Loucy (cell line): Measurements from ENCODE around the gene CORO2A.

Experiments
- H2AFZ ChIP-seq: fragments of 200-600 bp; sonication (generic); 2 replicates; pipeline ENCODE4 v1.6.0; 2016; ENCODE audit warnings: antibody characterized with exemption, mild to moderate bottlenecking, low read length, moderate library complexity
- H3F3A ChIP-seq: fragments of 200-600 bp; 2 replicates; pipeline ENCODE4 v1.6.0; 2016; ENCODE audit warnings: antibody characterized with exemption, low read depth, mild to moderate bottlenecking
- H3K27me3 ChIP-seq: fragments of 200-600 bp; sonication (generic); 2 replicates; pipeline ENCODE4 v1.6.1; 2014; ENCODE audit warnings: low read length, mild to moderate bottlenecking; ENCODE audit not compliant: insufficient read depth, poor library complexity, severe bottlenecking
- H3K36me3 ChIP-seq: fragments of 200-600 bp; sonication (generic); 2 replicates; pipeline ENCODE4 v1.6.1; 2016; ENCODE audit warnings: low read length; ENCODE audit not compliant: insufficient read depth
- H3K4me1 ChIP-seq: fragments of 200-600 bp; sonication (generic); 2 replicates; pipeline ENCODE4 v1.5.1; 2014; ENCODE audit warnings: low read length, mild to moderate bottlenecking; ENCODE audit not compliant: insufficient read depth, poor library complexity, severe bottlenecking
- H3K4me2 ChIP-seq: fragments of 200-600 bp; sonication (generic); 2 replicates; pipeline ENCODE4 v1.6.0; 2014; ENCODE audit warnings: antibody characterized with exemption, low read length, low read depth, mild to moderate bottlenecking; ENCODE audit not compliant: poor library complexity, severe bottlenecking
- H3K4me3 ChIP-seq: fragments of 200-600 bp; sonication (generic); 2 replicates; pipeline ENCODE4 v1.5.1; 2014; ENCODE audit warnings: low read length, mild to moderate bottlenecking, mixed read lengths; ENCODE audit not compliant: poor library complexity, severe bottlenecking
- H3K79me2 ChIP-seq: fragments of 200-600 bp; sonication (generic); 2 replicates; pipeline ENCODE4 v1.6.1; 2014; ENCODE audit warnings: low read length; ENCODE audit not compliant: insufficient read depth
- H3K9ac ChIP-seq: fragments of 200-600 bp; sonication (generic); 2 replicates; pipeline ENCODE4 v1.6.0; 2014; ENCODE audit warnings: mild to moderate bottlenecking, low read depth, low read length, moderate library complexity; ENCODE audit not compliant: poor library complexity, severe bottlenecking
- H3K9me2 ChIP-seq: fragments of 200-600 bp; sonication (generic); replicated peaks from 2 replicates; pipeline ENCODE4 v1.6.1; 2016; ENCODE audit warnings: low read depth, low read length, mixed read lengths
- H3K9me3 ChIP-seq: fragments of 200-600 bp; sonication (generic); 2 replicates; pipeline ENCODE4 v1.6.1; 2014; ENCODE audit warnings: mild to moderate bottlenecking, antibody characterized with exemption, low read length, low read depth; ENCODE audit not compliant: insufficient read depth
- H4K20me1 ChIP-seq: fragments of 200-600 bp; sonication (generic); 2 replicates; pipeline ENCODE4 v1.6.0; 2014; ENCODE audit warnings: antibody characterized with exemption, low read length, mild to moderate bottlenecking; ENCODE audit not compliant: insufficient read depth, poor library complexity, severe bottlenecking
- CTCF ChIP-seq: fragments of 200-600 bp; sonication (generic); conservative IDR thresholded peaks from 2 replicates; pipeline ENCODE4 v1.5.1; 2014; ENCODE audit warnings: mild to moderate bottlenecking, antibody characterized with exemption, low read length
- EZH2phosphoT487 ChIP-seq: fragments of 200-600 bp; IDR thresholded peaks from 2 replicates; pipeline ENCODE4 v1.6.1; 2018; ENCODE audit warnings: antibody characterized with exemption, mild to moderate bottlenecking, moderate library complexity, borderline replicate concordance

CORO2A gene

GRCh38 chr9:98232926-98233325, 40.5 kb upstream of the CORO2A start:
- H3K9me3 ChIP-seq = no peaks in the 10 kb centered on the region
- no peak overlapping the region for H3K9ac ChIP-seq
- no peak overlapping the region for H2AFZ ChIP-seq
- no peaks in the 10 kb centered on the region for H3K36me3 ChIP-seq
- H3K79me2 ChIP-seq = no peaks in the 10 kb centered on the region
- H3K9me2 ChIP-seq = no peaks in the 10 kb centered on the region
- TF ChIP-seq CTCF = no peak
- TF ChIP-seq EZH2phosphoT487 = no peak
- H3K27me3 ChIP-seq = no peaks in the 10 kb centered on the region
- no peaks in the 10 kb centered on the region for H3F3A ChIP-seq
- H3K4me1 ChIP-seq = no peaks in the 10 kb centered on the region
- no peak overlapping the region for H3K4me2 ChIP-seq
- H3K4me3 ChIP-seq = no peak overlapping the region
- no peaks in the 10 kb centered on the region for H4K20me1 ChIP-seq

- no peaks in the 10 kb centered on the region for H4K20me1 ChIP-seq
- TF ChIP-seq EZH2phosphoT487 (no peak), CTCF (no peak)
- H3K9me3 ChIP-seq = no peaks in the 10 kb centered on the region
- H3K4me1 ChIP-seq = no peaks in the 10 kb centered on the region
- no peaks in the 10 kb centered on the region for H3F3A ChIP-seq
- no peaks in the 10 kb centered on the region for H3K36me3 ChIP-seq
- H3K9me2 ChIP-seq = no peaks in the 10 kb centered on the region
- no peaks in the 10 kb centered on the region for H3K27me3 ChIP-seq
- no peak overlapping the region for H2AFZ ChIP-seq
- H3K4me3 ChIP-seq = no peak overlapping the region
- H3K4me2 ChIP-seq = no peak overlapping the region
- no peak overlapping the region for H3K9ac ChIP-seq
- H3K79me2 ChIP-seq = no peaks in the 10 kb centered on the region
Observed at GRCh38 chr9:98231770-98232478, 39.5 kb upstream of the CORO2A start.

- no peaks in the 10 kb centered on the region for H3K79me2 ChIP-seq
- no peaks in the 10 kb centered on the region for H4K20me1 ChIP-seq
- H3K4me2 ChIP-seq = no peak overlapping the region
- H3F3A ChIP-seq = no peaks in the 10 kb centered on the region
- TF ChIP-seq EZH2phosphoT487 (no peak), CTCF (no peak)
- no peaks in the 10 kb centered on the region for H3K4me1 ChIP-seq
- no peaks in the 10 kb centered on the region for H3K36me3 ChIP-seq
- no peak overlapping the region for H2AFZ ChIP-seq
- H3K4me3 ChIP-seq = no peak overlapping the region
- no peak overlapping the region for H3K9ac ChIP-seq
- H3K9me3 ChIP-seq = no peaks in the 10 kb centered on the region
- H3K27me3 ChIP-seq = no peaks in the 10 kb centered on the region
- no peaks in the 10 kb centered on the region for H3K9me2 ChIP-seq
Observed at GRCh38 chr9:98230789-98231188, 38.4 kb upstream of the CORO2A start.
